HCT116 (cell line): ENCODE results near the gene EMX1. TPM values are rescaled to one million over a fixed set of nuclear protein-coding genes. Genes with fewer than 3 reads are reported as not detected.

Source experiments
- ATAC-seq: fragments of 200-7000 bp; cut with Tn5 transposase; 2 replicates; pipeline ENCODE4 v1.9.1; 2020; ENCODE audit warnings: mild to moderate bottlenecking, moderate library complexity
- BruUV-seq: library from RNA; stranded (reverse); fragments of 400-500 nt; replicated peaks from 2 replicates; lab custom pipeline; 2021; lab: Mats Ljungman, UMichigan
- CTCF ChIA-PET: fragments of 300-600 bp; sonication (Branson Sonifier 250); formaldehyde crosslinking; loops from one replicate; lab custom pipeline; 2021; ENCODE audit warnings: antibody characterized with exemption; lab: Charles Lee
- POLR2A ChIA-PET: fragments of 300-600, 350-600 bp; sonication (Branson Sonifier 250); formaldehyde crosslinking; loops from one replicate; lab custom pipeline; 2021; ENCODE audit warnings: antibody characterized with exemption; lab: Charles Lee
- RAD21 ChIA-PET, 2 experiments: fragments of 300-600 bp; sonication (Branson Sonifier 250); formaldehyde crosslinking; loops; one replicate each; lab custom pipeline; 2023; ENCODE audit warnings: low total read pairs in 2 of 2; ENCODE audit not compliant: uncharacterized antibody in 2 of 2, unreplicated experiment in 2 of 2, low non-redundant PET in 1 of 2; lab: Charles Lee
- DNase-seq: peaks from one replicate; pipeline ENCODE4 v3.0.0-alpha.2; 2010; ENCODE audit warnings: low read depth, low spot score
- H2AFZ ChIP-seq: fragments of 200-600 bp; shearing (Covaris generic), sonication (generic); 2 replicates; pipeline ENCODE4 v1.6.1; 2017; ENCODE audit warnings: low read depth, mixed run types, mixed read lengths, antibody characterized with exemption, low read length; ENCODE audit not compliant: poor library complexity, severe bottlenecking
- H3K27ac ChIP-seq: 2 replicates; pipeline ENCODE4 v1.5.1; 2012; ENCODE audit warnings: low read depth, low read length
- H3K27me3 ChIP-seq: fragments of 200-600 bp; sonication (generic); 2 replicates; pipeline ENCODE4 v1.6.1; 2016; ENCODE audit warnings: mixed run types, low read length, mixed read lengths; ENCODE audit not compliant: insufficient read depth
- H3K36me3 ChIP-seq, 2 experiments: fragments of 200-500 bp in 1 of 2; fragments of 200-600 bp in 1 of 2; sonication (Bioruptor generic) in 1 of 2; sonication (generic) in 1 of 2; 2 replicates each; pipeline versions ENCODE4 v1.5.1 to v1.6.1; 2014 to 2016; ENCODE audit warnings: low read length in 2 of 2, inconsistent platforms in 1 of 2, mixed read lengths in 1 of 2, mixed run types in 1 of 2; ENCODE audit not compliant: insufficient read depth in 2 of 2, control insufficient read depth in 1 of 2
- H3K4me1 ChIP-seq, 2 experiments: fragments of 200-600 bp in 1 of 2; sonication (generic) in 1 of 2; 2 replicates each; pipeline versions ENCODE4 v1.5.1 to v1.6.1; 2012 to 2017; ENCODE audit warnings: low read length in 2 of 2, inconsistent platforms in 1 of 2, mild to moderate bottlenecking in 1 of 2, mixed read lengths in 1 of 2, mixed run types in 1 of 2, moderate library complexity in 1 of 2; ENCODE audit not compliant: insufficient read depth in 2 of 2, control insufficient read depth in 1 of 2
- H3K4me2 ChIP-seq: fragments of 200-600 bp; sonication (generic); 2 replicates; pipeline ENCODE4 v1.6.1; 2017; ENCODE audit warnings: mixed run types, low read length, mixed read lengths
- H3K4me3 ChIP-seq, 2 experiments: fragments of 200-600 bp in 1 of 2; sonication (generic) in 1 of 2; replicated peaks in 1 of 2; 2 replicates each; pipeline ENCODE4 v1.5.1; 2011 to 2016; ENCODE audit warnings: low read length in 2 of 2, control low read depth in 1 of 2, low read depth in 1 of 2, mild to moderate bottlenecking in 1 of 2, mixed read lengths in 1 of 2, mixed run types in 1 of 2
- H3K79me2 ChIP-seq: fragments of 200-600 bp; sonication (generic); 2 replicates; pipeline ENCODE4 v1.6.1; 2017; ENCODE audit warnings: mild to moderate bottlenecking, mixed run types, low read length, moderate library complexity, mixed read lengths; ENCODE audit not compliant: insufficient read depth
- H3K9ac ChIP-seq: fragments of 200-600 bp; sonication (generic); 2 replicates; pipeline ENCODE4 v1.6.1; 2016; ENCODE audit warnings: low read length, mixed read lengths
- H3K9me2 ChIP-seq: fragments of 200-600 bp; sonication (generic), shearing (Covaris generic); 2 replicates; pipeline ENCODE4 v1.6.1; 2017; ENCODE audit warnings: mixed run types, mild to moderate bottlenecking, moderate library complexity; ENCODE audit not compliant: insufficient read depth
- H3K9me3 ChIP-seq, 2 experiments: fragments of 200-500 bp in 1 of 2; fragments of 200-600 bp in 1 of 2; sonication (Bioruptor generic) in 1 of 2; sonication (generic) in 1 of 2; 2 replicates each; pipeline ENCODE4 v1.6.1; 2014 to 2017; ENCODE audit warnings: low read length in 2 of 2, mixed read lengths in 2 of 2, inconsistent platforms in 1 of 2, low read depth in 1 of 2, mild to moderate bottlenecking in 1 of 2, mixed run types in 1 of 2, moderate library complexity in 1 of 2; ENCODE audit not compliant: control insufficient read depth in 1 of 2, insufficient read depth in 1 of 2
- H4K20me1 ChIP-seq: fragments of 200-600 bp; sonication (generic), shearing (Covaris generic); 2 replicates; pipeline ENCODE4 v1.6.1; 2017; ENCODE audit warnings: mixed run types, mild to moderate bottlenecking, moderate library complexity; ENCODE audit not compliant: insufficient read depth
- CEBPB ChIP-seq: IDR thresholded peaks from 2 replicates; pipeline ENCODE4 v1.6.1; 2012; ENCODE audit warnings: low read depth
- ELF1 ChIP-seq: IDR thresholded peaks from 2 replicates; pipeline ENCODE4 v1.6.1; 2012; ENCODE audit warnings: low read depth, borderline replicate concordance
- EZH2 ChIP-seq: fragments of 200-600 bp; sonication (generic); IDR thresholded peaks from 2 replicates; pipeline ENCODE4 v1.6.1; 2017; ENCODE audit warnings: antibody characterized with exemption, mixed run types
- EZH2phosphoT487 ChIP-seq: fragments of 200-600 bp; IDR thresholded peaks from 2 replicates; pipeline ENCODE4 v1.6.1; 2018; ENCODE audit warnings: antibody characterized with exemption, borderline replicate concordance
- FOSL1 ChIP-seq: IDR thresholded peaks from 2 replicates; pipeline ENCODE4 v1.6.1; 2012; ENCODE audit warnings: low read depth
- JUND ChIP-seq: IDR thresholded peaks from 2 replicates; pipeline ENCODE4 v1.6.1; 2012
- MAX ChIP-seq: IDR thresholded peaks from 2 replicates; pipeline ENCODE4 v1.6.1; 2012
- POLR2A ChIP-seq: IDR thresholded peaks from 2 replicates; pipeline ENCODE4 v1.7.0; 2011; ENCODE audit warnings: borderline replicate concordance; ENCODE audit not compliant: insufficient read depth, insufficient read length; ENCODE audit errors: extremely low read depth
- POLR2AphosphoS5 ChIP-seq: IDR thresholded peaks from 2 replicates; pipeline ENCODE4 v1.6.1; 2011; ENCODE audit warnings: mild to moderate bottlenecking, low read depth, low read length, moderate library complexity
- RAD21 ChIP-seq: IDR thresholded peaks from 2 replicates; pipeline ENCODE4 v1.6.1; 2012; ENCODE audit warnings: low read depth, mild to moderate bottlenecking
- REST ChIP-seq: IDR thresholded peaks from 2 replicates; pipeline ENCODE4 v1.6.1; 2012; ENCODE audit warnings: low read depth
- SIN3A ChIP-seq: IDR thresholded peaks from 2 replicates; pipeline ENCODE4 v1.6.1; 2012; ENCODE audit warnings: low read depth
- SP1 ChIP-seq: IDR thresholded peaks from 2 replicates; pipeline ENCODE4 v1.6.1; 2012; ENCODE audit warnings: low read depth
- SRF ChIP-seq: IDR thresholded peaks from 2 replicates; pipeline ENCODE4 v1.6.1; 2012; ENCODE audit warnings: low read depth
- TCF7L2 ChIP-seq: IDR thresholded peaks from 2 replicates; pipeline ENCODE4 v1.7.0; 2011; ENCODE audit warnings: borderline replicate concordance, inconsistent platforms; ENCODE audit not compliant: insufficient read depth, insufficient read length; ENCODE audit errors: extremely low read depth
- YY1 ChIP-seq: IDR thresholded peaks from 2 replicates; pipeline ENCODE4 v1.6.1; 2011; ENCODE audit warnings: low read length, low read depth, moderate library complexity, mild to moderate bottlenecking; ENCODE audit not compliant: insufficient replicate concordance; ENCODE audit errors: extremely low read depth
- ZFX ChIP-seq: fragments of 450-650 bp; IDR thresholded peaks from 2 replicates; pipeline ENCODE4 v1.6.1; 2017
- ZNF274 ChIP-seq: fragments of 200-500 bp; sonication (Bioruptor generic); IDR thresholded peaks from 2 replicates; pipeline ENCODE4 v1.6.1; 2014; ENCODE audit warnings: mild to moderate bottlenecking, low read depth, low read length, inconsistent platforms
- intact Hi-C: fragments of 100-400 bp; cut with micrococcal nuclease; formaldehyde crosslinking; loops from 2 replicates; pipeline ENCODE4 v1.10.0; 2022
- total RNA-seq: library from RNA; stranded (reverse); gene quantifications from one replicate; pipeline ENCODE4 v1.2.1, GENCODE V29; 2021; ENCODE audit not compliant: unreplicated experiment
- TF ChIP-seq, protein P1 (sequence below): IDR thresholded peaks from 2 replicates; pipeline ENCODE4 v1.6.1; 2011; ENCODE audit warnings: mild to moderate bottlenecking, low read length, moderate library complexity; ENCODE audit not compliant: insufficient replicate concordance; ENCODE audit errors: extremely low read depth
- TF ChIP-seq, protein P2 (sequence below): IDR thresholded peaks from 2 replicates; pipeline ENCODE4 v1.6.1; 2012

The EMX1 gene
- total RNA-seq, 1 experiment from 2014 or later: 3.1 TPM

- Histone ChIP-seq H3K27ac (no peak overlapping the region), H3K9ac (no peak overlapping the region), H3K9me2 (no peaks in the 10 kb centered on the region), H3K36me3 (no peaks in the 10 kb centered on the region), H3K4me3 (no peak overlapping the region)
- no peak for DNase-seq
- no peak for TF ChIP-seq SRF
- no peak for TF ChIP-seq SIN3A
- TF ChIP-seq TCF7L2: no peak
- no peak for TF ChIP-seq RAD21
- no peak for TF ChIP-seq SP1
- TF ChIP-seq ZFX: no peak
- no peak for TF ChIP-seq REST
- no peak for TF ChIP-seq POLR2AphosphoS5
- TF ChIP-seq YY1: no peak
- no peak for TF ChIP-seq JUND
- TF ChIP-seq POLR2A: no peak
- TF ChIP-seq ZNF274: no peak
- TF ChIP-seq FOSL1: no peak
- TF ChIP-seq, protein P1, sequence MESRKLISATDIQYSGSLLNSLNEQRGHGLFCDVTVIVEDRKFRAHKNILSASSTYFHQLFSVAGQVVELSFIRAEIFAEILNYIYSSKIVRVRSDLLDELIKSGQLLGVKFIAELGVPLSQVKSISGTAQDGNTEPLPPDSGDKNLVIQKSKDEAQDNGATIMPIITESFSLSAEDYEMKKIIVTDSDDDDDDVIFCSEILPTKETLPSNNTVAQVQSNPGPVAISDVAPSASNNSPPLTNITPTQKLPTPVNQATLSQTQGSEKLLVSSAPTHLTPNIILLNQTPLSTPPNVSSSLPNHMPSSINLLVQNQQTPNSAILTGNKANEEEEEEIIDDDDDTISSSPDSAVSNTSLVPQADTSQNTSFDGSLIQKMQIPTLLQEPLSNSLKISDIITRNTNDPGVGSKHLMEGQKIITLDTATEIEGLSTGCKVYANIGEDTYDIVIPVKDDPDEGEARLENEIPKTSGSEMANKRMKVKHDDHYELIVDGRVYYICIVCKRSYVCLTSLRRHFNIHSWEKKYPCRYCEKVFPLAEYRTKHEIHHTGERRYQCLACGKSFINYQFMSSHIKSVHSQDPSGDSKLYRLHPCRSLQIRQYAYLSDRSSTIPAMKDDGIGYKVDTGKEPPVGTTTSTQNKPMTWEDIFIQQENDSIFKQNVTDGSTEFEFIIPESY: no peak
- TF ChIP-seq ELF1: no peak
- TF ChIP-seq CEBPB: no peak
- no peak for TF ChIP-seq EZH2phosphoT487
- TF ChIP-seq MAX: no peak
- TF ChIP-seq, protein P2, sequence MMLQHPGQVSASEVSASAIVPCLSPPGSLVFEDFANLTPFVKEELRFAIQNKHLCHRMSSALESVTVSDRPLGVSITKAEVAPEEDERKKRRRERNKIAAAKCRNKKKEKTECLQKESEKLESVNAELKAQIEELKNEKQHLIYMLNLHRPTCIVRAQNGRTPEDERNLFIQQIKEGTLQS: no peak
- TF ChIP-seq EZH2: no peak
- TF ChIP-seq, all 23 proteins: peak for 0
- no peaks in the 10 kb centered on the region for H3K27me3 ChIP-seq
- ChIA-PET CTCF (no interaction called here), POLR2A (no interaction called here), RAD21 (no interaction called here)
- H4K20me1 ChIP-seq: no peaks in the 10 kb centered on the region
- no peak overlapping the region for H3K4me2 ChIP-seq
- no peaks in the 10 kb centered on the region for H3K9me3 ChIP-seq
- no peaks in the 10 kb centered on the region for H3K79me2 ChIP-seq
- no peak overlapping the region for H2AFZ ChIP-seq
- H3K4me1 ChIP-seq: no peaks in the 10 kb centered on the region
- no peak for ATAC-seq
- no TSS peak for BruUV-seq
- intact Hi-C loops: no loop called here
Measured at GRCh38 chr2:72944804-72945449, 27.6 kb downstream of the EMX1 start.
